Colon (tissue), 2 donors: ENCODE data around the gene FAIM.
"Not testable (repeated sequence)": the region's sequence is repeated elsewhere in the genome, so short reads cannot be mapped to it uniquely, and the experiment has no call there.

Source experiments
- FAIRE-seq: peaks from 2 replicates; lab custom pipeline; 2012; peaks lifted over from hg19 to GRCh38; lab: Jason Lieb, UNC
- donor health status: control.
- donor health status: control.

The FAIM gene

GRCh38 chr3:138608322-138609135 is at the start of gene FAIM:
TSS of gene FAIM (plus strand) at chr3:138608771. CDS start at chr3:138619727, 10,956 bp downstream.
- FAIRE-seq = no peak

- no peak for FAIRE-seq
Observed at GRCh38 chr3:138559134-138559533, 49.4 kb upstream of the FAIM start.

GRCh38 chr3:138560501-138560900 is 48.1 kb upstream of the FAIM start:
- FAIRE-seq = no peak

- FAIRE-seq = not testable (repeated sequence)
Observed at GRCh38 chr3:138562902-138563301, 45.7 kb upstream of the FAIM start.

GRCh38 chr3:138566293-138566692 is 42.3 kb upstream of the FAIM start:
- not testable (repeated sequence) for FAIRE-seq

- no peak for FAIRE-seq
Observed at GRCh38 chr3:138567403-138567802, 41.2 kb upstream of the FAIM start.

- FAIRE-seq = no peak
Observed at GRCh38 chr3:138569090-138569489, 39.5 kb upstream of the FAIM start.

- FAIRE-seq = not testable (repeated sequence)
Observed at GRCh38 chr3:138569624-138570023, 38.9 kb upstream of the FAIM start.

- FAIRE-seq = no peak
Observed at GRCh38 chr3:138573138-138573537, 35.4 kb upstream of the FAIM start.

GRCh38 chr3:138578141-138578540 is 30.4 kb upstream of the FAIM start:
- FAIRE-seq = no peak

GRCh38 chr3:138578961-138579574 is 29.5 kb upstream of the FAIM start:
- no peak for FAIRE-seq

- FAIRE-seq = no peak
Observed at GRCh38 chr3:138587374-138587773, 21.2 kb upstream of the FAIM start.

- no peak for FAIRE-seq
Observed at GRCh38 chr3:138588445-138588844, 20.1 kb upstream of the FAIM start.

GRCh38 chr3:138591392-138591791 is 17.2 kb upstream of the FAIM start:
- no peak for FAIRE-seq

- no peak for FAIRE-seq
Observed at GRCh38 chr3:138593488-138594149, 15.0 kb upstream of the FAIM start.

- no peak for FAIRE-seq
Observed at GRCh38 chr3:138594150-138594934, 14.2 kb upstream of the FAIM start, which contains the start of gene CEP70. TSS of gene CEP70 (minus strand) at chr3:138594260. CDS start at chr3:138572927, 21,333 bp downstream.

- no peak for FAIRE-seq
Observed at GRCh38 chr3:138594935-138595610, 13.5 kb upstream of the FAIM start.

GRCh38 chr3:138597186-138597976 is 11.2 kb upstream of the FAIM start:
- FAIRE-seq = not testable (repeated sequence)

GRCh38 chr3:138598534-138598933 is 10.0 kb upstream of the FAIM start:
- FAIRE-seq = no peak

GRCh38 chr3:138600100-138600745 is 8.3 kb upstream of the FAIM start:
- FAIRE-seq = no peak
